Measurements from ENCODE around the gene PNKD. TPM values are rescaled to one million over a fixed set of nuclear protein-coding genes. Genes with fewer than 3 reads are reported as not detected.
A peak's percentile ranks its signal among the peaks of the same experiment; 100 is the strongest.

Gene PNKD
- total RNA-seq, 1 donor, result 17.4 TPM

GRCh38 chr2:218294430-218295022 is 24.2 kb downstream of the PNKD start:
- no peak for DNase-seq (ENCODE audit: low read depth)

GRCh38 chr2:218295029-218295428 is 24.7 kb downstream of the PNKD start:
- H3K4me3 ChIP-seq (ENCODE audit: low read depth, low read length), result no peak overlapping the region
- peak; percentile 49 for DNase-seq (ENCODE audit: low read depth)
- no peak for TF ChIP-seq CTCF (IDR thresholded peaks at IDR 0.05; ENCODE audit: insufficient read depth, low read length)

More at GRCh38 chr2:218294430-218295022, 24.2 kb downstream of the PNKD start:
- H3K4me3 ChIP-seq (ENCODE audit: low read depth, low read length), result no peak overlapping the region
- TF ChIP-seq CTCF (IDR thresholded peaks at IDR 0.05; ENCODE audit: insufficient read depth, low read length), result no peak

- no peak overlapping the region for H3K4me3 ChIP-seq (ENCODE audit: low read depth, low read length)
- no peak for DNase-seq (ENCODE audit: low read depth)
- TF ChIP-seq CTCF (IDR thresholded peaks at IDR 0.05; ENCODE audit: insufficient read depth, low read length), result no peak
Measured at GRCh38 chr2:218296200-218296599, 25.9 kb downstream of the PNKD start.

DNA sequence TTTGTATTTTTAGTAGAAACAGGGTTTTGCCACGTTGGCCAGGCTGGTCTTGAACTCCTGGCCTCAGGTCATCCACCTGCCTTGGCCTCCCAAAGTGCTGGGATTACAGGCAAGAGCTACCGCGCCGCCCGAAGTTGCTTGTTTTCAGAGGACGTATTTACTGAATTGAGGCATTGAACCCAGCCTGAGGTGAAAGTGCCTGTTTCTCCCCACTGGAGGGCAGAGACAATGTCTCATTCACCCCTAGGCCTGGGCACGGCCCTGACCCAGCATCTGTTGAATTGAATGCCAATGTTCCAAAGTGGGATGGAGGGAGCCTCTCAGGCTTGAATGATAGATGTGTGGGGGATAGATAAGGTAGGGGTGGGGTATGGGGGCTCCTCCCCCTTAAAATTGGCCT is 26.5 kb downstream of the PNKD start:
- TF ChIP-seq CTCF (IDR thresholded peaks at IDR 0.05; ENCODE audit: insufficient read depth, low read length), result no peak
- H3K4me3 ChIP-seq (ENCODE audit: low read depth, low read length), result no peak overlapping the region
- DNase-seq (ENCODE audit: low read depth), result no peak

- no peak overlapping the region for H3K4me3 ChIP-seq (ENCODE audit: low read depth, low read length)
- no peak for TF ChIP-seq CTCF (IDR thresholded peaks at IDR 0.05; ENCODE audit: insufficient read depth, low read length)
- no peak for DNase-seq (ENCODE audit: low read depth)
Measured at GRCh38 chr2:218298314-218298875, 28.1 kb downstream of the PNKD start.

DNA sequence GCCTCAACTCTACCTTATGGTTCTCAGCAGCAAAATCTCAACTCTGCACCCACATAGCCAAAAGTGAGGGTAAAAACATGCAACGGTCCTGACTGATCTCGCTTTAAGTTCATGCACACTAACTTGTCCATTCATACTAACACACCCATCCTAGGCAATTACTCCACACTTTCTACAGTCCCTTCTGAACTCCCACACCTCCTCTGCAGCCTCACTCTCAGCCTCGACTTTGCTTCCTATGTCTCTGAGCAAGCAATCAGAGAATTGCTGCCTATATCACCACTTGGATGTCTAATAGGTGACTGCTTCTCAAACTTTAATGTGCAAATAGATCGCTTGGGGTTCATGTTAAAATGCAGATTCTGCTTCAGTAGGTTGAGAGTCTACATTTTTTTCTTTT is 29.8 kb downstream of the PNKD start:
- H3K4me3 ChIP-seq (ENCODE audit: low read depth, low read length), result no peak overlapping the region
- no peak for TF ChIP-seq CTCF (IDR thresholded peaks at IDR 0.05; ENCODE audit: insufficient read depth, low read length)
- DNase-seq (ENCODE audit: low read depth), result no peak

Data from fibroblast of the aortic adventitia (primary cell).